SK-N-SH treated with all-trans-retinoic acid at 6 μM for 48 hours (cell line): ENCODE results near the gene TRIM45.

ENCODE experiments used
- ARNTL ChIP-seq: fragments of 450-650 bp; formaldehyde crosslinking; IDR thresholded peaks from 2 replicates; pipeline ENCODE4 v1.5.0; 2020; ENCODE audit warnings: low read depth, mild to moderate bottlenecking, moderate library complexity, borderline replicate concordance
- BACH2 ChIP-seq: fragments of 250-450 bp; sonication (Bioruptor Pico); IDR thresholded peaks from 2 replicates; pipeline ENCODE4 v1.9.0; 2021; ENCODE audit warnings: mild to moderate bottlenecking, borderline replicate concordance
- CSDC2 ChIP-seq: fragments of 250-450 bp; sonication (Bioruptor Pico); IDR thresholded peaks from 2 replicates; pipeline ENCODE4 v1.5.0; 2020; ENCODE audit warnings: mild to moderate bottlenecking, moderate library complexity
- TCF4 ChIP-seq: fragments of 250-450 bp; sonication (Bioruptor Pico); IDR thresholded peaks from 2 replicates; pipeline ENCODE4 v1.8.0; 2021; ENCODE audit warnings: mild to moderate bottlenecking, moderate library complexity, borderline replicate concordance
- ZFP3 ChIP-seq: fragments of 250-450 bp; sonication (Bioruptor Pico); IDR thresholded peaks from 2 replicates; pipeline ENCODE4 v1.5.0; 2020; ENCODE audit warnings: mild to moderate bottlenecking, moderate library complexity
- ZFP30 ChIP-seq: fragments of 450-650 bp; formaldehyde crosslinking; IDR thresholded peaks from 2 replicates; pipeline ENCODE4 v1.5.0; 2022; ENCODE audit warnings: mild to moderate bottlenecking, moderate library complexity
- ZNF8 ChIP-seq: fragments of 450-650 bp; formaldehyde crosslinking; IDR thresholded peaks from 2 replicates; pipeline ENCODE4 v1.5.0; 2020; ENCODE audit warnings: mild to moderate bottlenecking, moderate library complexity
- TF ChIP-seq, protein P1 (sequence below): fragments of 250-450 bp; sonication (Bioruptor Pico); IDR thresholded peaks from 2 replicates; pipeline ENCODE4 v1.5.1; 2020; ENCODE audit warnings: low read depth, mild to moderate bottlenecking, moderate library complexity
- TF ChIP-seq, protein P2 (sequence below): fragments of 250-450 bp; sonication (Bioruptor Pico); IDR thresholded peaks from 2 replicates; pipeline ENCODE4 v1.5.1; 2021; ENCODE audit warnings: mild to moderate bottlenecking, moderate library complexity

DNA sequence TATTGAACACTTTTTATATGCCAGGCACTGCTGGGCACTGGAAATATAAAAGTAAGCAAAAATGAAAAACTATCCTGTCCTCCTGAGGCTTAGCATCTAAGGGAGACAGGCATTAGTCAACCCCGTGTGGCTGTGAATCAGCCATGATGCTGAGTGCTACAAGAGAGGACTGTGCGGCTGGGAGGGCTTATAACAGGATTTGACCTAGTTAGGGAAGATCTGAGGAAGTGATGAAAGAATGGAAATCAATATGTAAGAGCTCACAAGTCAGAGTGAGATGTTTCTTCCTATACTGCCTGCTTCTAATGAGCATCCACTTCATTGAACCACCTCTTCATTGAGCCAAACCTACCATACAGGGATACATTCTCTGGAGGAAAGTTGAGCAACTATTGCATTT, 15.1 kb downstream of the TRIM45 start:
- TF ChIP-seq ZNF8 (CRISPR knock-in tag) = no peak
- no peak for TF ChIP-seq ZFP3 (CRISPR knock-in tag)
- no peak for TF ChIP-seq TCF4 (CRISPR knock-in tag)
- no peak for TF ChIP-seq ZFP30
- TF ChIP-seq BACH2 (CRISPR knock-in tag) = no peak
- TF ChIP-seq CSDC2 = no peak
- no peak for TF ChIP-seq ARNTL
- TF ChIP-seq, protein P1, sequence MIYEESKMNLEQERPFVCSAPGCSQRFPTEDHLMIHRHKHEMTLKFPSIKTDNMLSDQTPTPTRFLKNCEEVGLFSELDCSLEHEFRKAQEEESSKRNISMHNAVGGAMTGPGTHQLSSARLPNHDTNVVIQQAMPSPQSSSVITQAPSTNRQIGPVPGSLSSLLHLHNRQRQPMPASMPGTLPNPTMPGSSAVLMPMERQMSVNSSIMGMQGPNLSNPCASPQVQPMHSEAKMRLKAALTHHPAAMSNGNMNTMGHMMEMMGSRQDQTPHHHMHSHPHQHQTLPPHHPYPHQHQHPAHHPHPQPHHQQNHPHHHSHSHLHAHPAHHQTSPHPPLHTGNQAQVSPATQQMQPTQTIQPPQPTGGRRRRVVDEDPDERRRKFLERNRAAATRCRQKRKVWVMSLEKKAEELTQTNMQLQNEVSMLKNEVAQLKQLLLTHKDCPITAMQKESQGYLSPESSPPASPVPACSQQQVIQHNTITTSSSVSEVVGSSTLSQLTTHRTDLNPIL = no peak
- TF ChIP-seq, protein P2, sequence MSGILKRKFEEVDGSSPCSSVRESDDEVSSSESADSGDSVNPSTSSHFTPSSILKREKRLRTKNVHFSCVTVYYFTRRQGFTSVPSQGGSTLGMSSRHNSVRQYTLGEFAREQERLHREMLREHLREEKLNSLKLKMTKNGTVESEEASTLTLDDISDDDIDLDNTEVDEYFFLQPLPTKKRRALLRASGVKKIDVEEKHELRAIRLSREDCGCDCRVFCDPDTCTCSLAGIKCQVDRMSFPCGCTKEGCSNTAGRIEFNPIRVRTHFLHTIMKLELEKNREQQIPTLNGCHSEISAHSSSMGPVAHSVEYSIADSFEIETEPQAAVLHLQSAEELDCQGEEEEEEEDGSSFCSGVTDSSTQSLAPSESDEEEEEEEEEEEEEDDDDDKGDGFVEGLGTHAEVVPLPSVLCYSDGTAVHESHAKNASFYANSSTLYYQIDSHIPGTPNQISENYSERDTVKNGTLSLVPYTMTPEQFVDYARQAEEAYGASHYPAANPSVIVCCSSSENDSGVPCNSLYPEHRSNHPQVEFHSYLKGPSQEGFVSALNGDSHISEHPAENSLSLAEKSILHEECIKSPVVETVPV = no peak
